GM19395 (cell line): ENCODE data around the gene HOXD12.

Source experiments
- ATAC-seq: cut with Tn5 transposase; IDR thresholded peaks from one replicate; pipeline ENCODE4 v1.9.1; 2021; ENCODE audit warnings: mild to moderate bottlenecking, moderate library complexity; ENCODE audit not compliant: unreplicated experiment

Gene HOXD12

GRCh38 chr2:176130957-176131847, 31.6 kb downstream of the HOXD12 start:
- no peak for ATAC-seq

DNA sequence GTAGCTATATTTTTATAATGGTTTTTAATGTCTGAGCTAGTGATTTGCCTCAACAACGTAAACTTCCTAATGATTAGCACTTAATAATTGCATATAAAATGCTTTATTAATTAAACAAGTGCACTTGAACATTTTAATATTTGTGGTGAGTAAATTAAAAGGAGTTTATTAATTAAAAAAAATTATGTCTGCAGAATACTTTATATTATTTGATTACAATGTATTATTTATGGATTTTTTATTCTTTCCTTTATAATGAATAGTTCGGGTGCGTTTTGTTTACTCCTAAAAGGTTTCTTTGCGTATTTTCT, 32.2 kb downstream of the HOXD12 start:
- no peak for ATAC-seq

- no peak for ATAC-seq
These were observed 32.9 kb downstream of the HOXD12 start for GRCh38 chr2:176132205-176133171.

GRCh38 chr2:176133389-176133788, 33.8 kb downstream of the HOXD12 start:
- ATAC-seq: no peak

- ATAC-seq: no peak
These were observed 34.4 kb downstream of the HOXD12 start for GRCh38 chr2:176134035-176134434.

GRCh38 chr2:176135035-176135440, 35.4 kb downstream of the HOXD12 start:
- ATAC-seq: no peak

- ATAC-seq: no peak
These were observed 37.0 kb downstream of the HOXD12 start for GRCh38 chr2:176136374-176137251.

DNA sequence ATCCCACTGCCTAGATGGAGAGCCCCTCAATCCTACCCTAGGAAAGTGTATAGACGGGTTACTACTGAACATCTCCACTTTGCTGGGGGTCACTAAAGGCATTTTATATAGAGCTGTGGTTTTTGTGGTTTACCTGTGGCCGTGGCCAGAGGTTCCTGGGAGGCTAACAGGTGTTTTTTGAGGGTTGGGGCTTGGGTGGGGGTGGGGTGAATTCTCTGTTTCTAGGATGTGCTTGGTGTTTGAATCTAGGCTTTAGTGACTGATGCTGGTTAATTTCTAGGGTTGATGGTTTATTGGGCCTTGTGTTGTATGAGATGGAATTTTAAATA, 37.6 kb downstream of the HOXD12 start:
- no peak for ATAC-seq

GRCh38 chr2:176137906-176138305, 38.3 kb downstream of the HOXD12 start:
- ATAC-seq: no peak

- ATAC-seq: no peak
These were observed 38.9 kb downstream of the HOXD12 start for GRCh38 chr2:176138526-176138922.

- no peak for ATAC-seq
These were observed 39.5 kb downstream of the HOXD12 start for GRCh38 chr2:176138923-176139660.

DNA sequence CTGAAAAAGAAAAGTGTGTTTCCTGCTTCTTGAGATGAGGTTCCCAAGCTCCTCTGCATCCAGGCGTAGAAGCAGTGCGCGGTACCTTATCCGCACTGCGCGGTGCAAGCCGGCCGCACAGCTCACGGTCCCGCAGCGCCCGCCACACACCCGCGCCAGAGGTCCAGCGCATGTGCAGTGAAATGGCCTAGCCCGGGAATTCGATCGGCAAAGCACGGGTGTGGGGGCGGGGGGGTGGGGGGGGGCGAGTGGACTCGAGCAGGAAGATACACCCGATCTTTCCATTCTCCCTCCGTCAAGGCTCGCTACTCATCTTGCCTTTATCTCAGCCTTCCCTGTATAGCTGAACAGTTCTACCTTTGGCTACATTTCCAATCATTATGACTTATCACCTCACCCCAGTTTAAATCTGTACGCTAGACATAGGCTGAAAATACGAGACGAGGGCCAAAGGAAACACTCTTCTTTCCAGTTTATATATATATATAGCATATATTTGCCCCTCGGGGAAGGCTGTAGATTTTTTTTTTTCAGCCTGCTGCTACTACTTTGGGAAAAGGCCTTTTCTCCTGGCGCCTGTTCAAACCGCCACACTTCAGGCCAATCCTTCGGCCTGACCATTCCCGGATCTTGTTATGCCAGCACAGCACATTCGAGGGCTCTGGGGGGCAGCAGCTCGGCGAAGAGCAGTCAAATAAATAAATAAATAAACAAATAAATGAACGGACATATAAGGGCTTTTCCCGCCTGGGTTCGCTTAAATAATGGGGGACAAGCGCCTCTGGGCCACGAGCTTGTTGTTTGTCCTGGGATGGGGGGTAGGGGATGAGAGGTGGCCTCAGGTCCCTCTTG, 40.3 kb downstream of the HOXD12 start:
- ATAC-seq: no peak

DNA sequence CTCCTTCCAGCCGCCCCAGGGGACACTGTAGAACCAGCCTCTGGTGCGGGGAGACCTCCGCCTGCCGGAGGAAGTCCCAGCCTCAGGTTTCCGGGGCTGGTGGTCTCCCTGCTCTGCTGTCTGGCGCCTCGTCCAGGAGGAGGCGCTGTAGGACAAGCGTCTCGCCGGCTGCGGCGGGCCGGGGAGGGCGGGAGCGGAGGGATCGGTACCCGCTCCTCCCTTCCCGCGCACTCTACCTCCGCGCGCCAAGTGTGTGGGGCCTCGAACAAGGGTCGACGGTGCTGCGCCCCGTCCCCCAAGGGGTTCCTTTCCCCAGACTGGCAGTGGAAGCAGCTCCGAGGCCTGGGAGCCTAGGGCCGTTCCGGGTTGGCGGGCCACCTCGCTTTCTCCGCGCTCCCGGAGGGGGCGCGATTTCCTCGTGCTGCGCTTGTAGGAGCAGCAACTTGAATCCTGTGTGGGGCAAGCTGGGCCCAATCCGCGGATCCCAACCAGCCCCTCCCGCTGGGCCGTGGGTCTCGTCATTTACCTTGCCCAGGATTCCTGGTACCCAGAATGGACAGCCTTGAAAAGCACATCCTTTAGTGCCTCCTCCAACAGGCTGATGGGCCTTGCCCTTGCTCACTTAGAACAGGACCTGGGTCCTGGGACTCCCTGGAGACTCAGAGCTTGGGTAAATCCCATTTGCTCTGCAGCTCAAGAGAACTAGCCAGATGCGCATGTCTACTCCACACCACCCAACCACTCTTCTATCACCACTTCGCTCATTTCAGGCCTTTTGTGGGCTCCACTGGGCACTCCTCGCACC, 41.1 kb downstream of the HOXD12 start:
- peak; percentile 91 for ATAC-seq

- ATAC-seq: no peak
These were observed 42.7 kb downstream of the HOXD12 start for GRCh38 chr2:176142281-176142680.

- ATAC-seq: no peak
These were observed 45.7 kb downstream of the HOXD12 start for GRCh38 chr2:176145085-176145969.

GRCh38 chr2:176146101-176146500, 46.5 kb downstream of the HOXD12 start:
- ATAC-seq: no peak

DNA sequence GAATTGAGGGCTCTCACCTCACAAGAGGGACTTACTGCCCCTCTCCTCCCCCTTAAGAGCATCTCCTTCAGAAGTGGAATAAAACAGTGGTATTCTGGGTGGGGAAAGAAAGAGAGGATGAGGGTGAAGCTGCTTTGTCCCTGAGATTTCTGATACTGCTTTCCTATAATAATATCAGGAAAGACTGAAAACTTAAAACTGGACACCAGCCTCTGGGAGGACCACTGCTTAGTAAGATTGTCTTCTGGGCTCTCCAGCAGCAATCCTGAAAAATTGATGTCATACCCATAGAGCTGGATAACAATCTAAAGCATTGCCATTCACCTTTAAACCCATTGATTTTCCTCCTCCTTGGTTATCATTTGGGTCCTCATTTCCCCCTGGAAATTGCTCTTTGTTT, 47.0 kb downstream of the HOXD12 start:
- no peak for ATAC-seq
